Astrocyte of the spinal cord (primary cell): ENCODE results near the gene MLANA.
A peak's percentile ranks its signal among the peaks of the same experiment; 100 is the strongest.

ENCODE experiments used
- DNase-seq: peaks from one replicate; pipeline ENCODE4 v3.0.0; 2011; ENCODE audit warnings: low read depth, low spot score
- H3K4me3 ChIP-seq: 2 replicates; pipeline ENCODE4 v1.5.1; 2011; ENCODE audit warnings: low read depth, mild to moderate bottlenecking, low read length, moderate library complexity
- CTCF ChIP-seq: IDR thresholded peaks from 2 replicates; pipeline ENCODE4 v1.5.1; 2012; ENCODE audit warnings: low read depth, mild to moderate bottlenecking, low read length, inconsistent platforms
- in situ Hi-C: cut with HindIII; loops from 2 replicates; pipeline ENCODE4 v1.10.0; 2017; ENCODE audit warnings: low sequenced_read_pairs

The MLANA gene

GRCh38 chr9:5890641-5891040, at the start of gene MLANA:
MLANA (plus strand) TSS chr9:5890889; CDS start chr9:5892475, 1,586 bp downstream.
- DNase-seq = no peak

GRCh38 chr9:5841771-5842573, 48.7 kb upstream of the MLANA start:
- in situ Hi-C loops = no loop called here
- TF ChIP-seq CTCF = no peak
- H3K4me3 ChIP-seq = no peak overlapping the region
- DNase-seq = no peak

More at GRCh38 chr9:5890641-5891040, at the start of gene MLANA:
- in situ Hi-C loops = no loop called here
- no peak within 1 kb of the TSS for H3K4me3 ChIP-seq
- no peak for TF ChIP-seq CTCF

GRCh38 chr9:5842929-5843793, 47.5 kb upstream of the MLANA start:
- TF ChIP-seq CTCF = no peak
- in situ Hi-C loops = no loop called here
- DNase-seq = no peak
- no peak overlapping the region for H3K4me3 ChIP-seq

- no peak overlapping the region for H3K4me3 ChIP-seq
These were observed 46.8 kb upstream of the MLANA start for GRCh38 chr9:5843794-5844471.

GRCh38 chr9:5845157-5845531, 45.5 kb upstream of the MLANA start:
- no peak overlapping the region for H3K4me3 ChIP-seq
- DNase-seq = no peak
- in situ Hi-C loops = no loop called here
- TF ChIP-seq CTCF = no peak

More at GRCh38 chr9:5843794-5844471, 46.8 kb upstream of the MLANA start:
- no peak for TF ChIP-seq CTCF
- peak; percentile 41 for DNase-seq
- in situ Hi-C loops = no loop called here

- no peak for DNase-seq
- in situ Hi-C loops = no loop called here
- H3K4me3 ChIP-seq = no peak overlapping the region
- TF ChIP-seq CTCF = no peak
These were observed 44.6 kb upstream of the MLANA start for GRCh38 chr9:5846096-5846495.
